Activated T-helper 2 cell treated with anti-CD3 and anti-CD28 coated beads, Interferon-gamma antibody, Interleukin-2, Interleukin-4, amounts not matched to agents 10 μg/mL and 5 μg/mL and 100 μg/mL, durations not matched to agents 14 hours and 24 hours and 36 hours (primary cell): Measurements from ENCODE around the gene TXNL4A. TPM values are rescaled to one million over a fixed set of nuclear protein-coding genes. Genes with fewer than 3 reads are reported as not detected.

Experiments
- DNase-seq: peaks from one replicate; pipeline ENCODE4 v3.0.0; 2021; ENCODE audit warnings: low spot score
- H3K27ac Mint-ChIP-seq: one replicate; pipeline ENCODE4 v1.8.0; 2021; ENCODE audit warnings: mixed read lengths
- H3K27me3 Mint-ChIP-seq: one replicate; pipeline ENCODE4 v1.8.0; 2021; ENCODE audit warnings: low read depth, mixed read lengths
- H3K36me3 Mint-ChIP-seq: one replicate; pipeline ENCODE4 v1.8.0; 2021; ENCODE audit warnings: low read depth, mixed read lengths
- H3K4me1 Mint-ChIP-seq: one replicate; pipeline ENCODE4 v1.8.0; 2021; ENCODE audit warnings: low read depth, mixed read lengths
- H3K4me3 Mint-ChIP-seq: one replicate; pipeline ENCODE4 v1.8.0; 2021; ENCODE audit warnings: low read depth, mild to moderate bottlenecking, moderate library complexity, mixed read lengths
- H3K9me3 Mint-ChIP-seq: one replicate; pipeline ENCODE4 v1.8.0; 2021; ENCODE audit warnings: mixed read lengths
- intact Hi-C: fragments of 100-400 bp; cut with micrococcal nuclease; formaldehyde crosslinking; loops from one replicate; pipeline ENCODE4 v1.15.1; 2023
- total RNA-seq: library from RNA; stranded (reverse); gene quantifications from 2 replicates; pipeline ENCODE4 v1.2.3, GENCODE V29; 2022

The TXNL4A gene
- total RNA-seq, 1 donor from 2014 or later: 194 TPM

DNA sequence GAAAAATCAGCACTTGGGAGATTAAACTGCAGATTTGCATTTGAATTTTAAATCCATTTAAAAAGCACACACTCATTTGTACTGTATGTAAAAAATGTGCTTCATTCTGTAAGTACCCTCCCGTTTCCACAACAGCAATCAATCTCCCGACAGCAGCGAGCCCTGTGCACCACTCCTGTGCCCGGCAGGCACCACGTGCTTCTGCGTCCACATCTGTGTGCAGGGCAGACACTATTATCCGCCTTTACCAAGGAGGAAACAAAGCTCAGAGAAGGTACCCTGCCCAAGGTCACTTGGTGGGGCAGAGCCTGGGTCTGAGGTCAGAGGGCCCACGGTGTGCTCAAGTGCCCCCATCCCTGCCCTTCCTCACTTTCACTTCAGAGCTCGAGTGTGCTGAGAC lies 16.4 kb downstream of the TXNL4A start:
- H3K4me1 Mint-ChIP-seq: peaks cover 1% of the 10 kb centered on the region
- intact Hi-C loops: no loop called here
- peaks cover 60% of the 10 kb centered on the region for H3K36me3 Mint-ChIP-seq
- no peak overlapping the region for H3K4me3 Mint-ChIP-seq
- no peaks in the 10 kb centered on the region for H3K27me3 Mint-ChIP-seq
- no peak overlapping the region for H3K27ac Mint-ChIP-seq
- H3K9me3 Mint-ChIP-seq: no peaks in the 10 kb centered on the region
- no peak for DNase-seq

DNA sequence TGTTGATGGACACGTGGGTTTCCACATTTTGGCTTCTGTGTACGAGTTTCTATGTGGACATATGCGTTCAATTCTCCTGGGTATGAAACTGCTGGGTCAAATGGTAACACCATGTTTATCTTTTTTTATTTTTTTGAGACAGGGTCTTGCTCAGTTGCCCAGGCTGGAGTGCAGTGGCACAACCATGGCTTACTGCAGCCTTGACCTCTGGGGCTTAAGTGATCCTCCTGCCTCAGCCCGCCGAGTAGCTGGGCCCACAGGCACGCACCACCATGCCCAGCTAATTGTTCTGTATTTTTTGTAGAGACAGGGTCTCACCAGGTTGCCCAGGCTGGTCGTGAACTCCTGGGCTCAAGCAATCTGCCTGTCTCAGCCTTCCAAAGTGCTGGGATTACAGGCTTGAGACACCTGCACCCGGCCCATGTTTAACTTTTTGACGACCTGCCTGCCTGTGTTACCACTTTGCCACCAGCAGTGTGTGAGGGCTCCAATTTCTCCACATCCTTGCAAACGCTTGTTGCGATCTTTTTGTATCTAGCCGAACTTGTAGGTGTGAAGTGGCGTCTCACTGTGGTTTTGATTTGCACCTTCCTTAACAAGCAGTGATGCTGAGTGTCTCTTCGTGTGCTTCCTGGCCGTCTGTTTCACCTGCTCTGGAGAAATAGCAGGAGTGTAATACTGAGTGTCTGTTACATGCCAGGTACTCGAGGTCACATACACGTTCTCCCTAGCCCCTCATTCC lies 17.0 kb downstream of the TXNL4A start:
- no peak overlapping the region for H3K4me3 Mint-ChIP-seq
- H3K36me3 Mint-ChIP-seq: peaks cover 60% of the 10 kb centered on the region
- DNase-seq: no peak
- H3K9me3 Mint-ChIP-seq: no peaks in the 10 kb centered on the region
- H3K27me3 Mint-ChIP-seq: no peaks in the 10 kb centered on the region
- no peak overlapping the region for H3K27ac Mint-ChIP-seq
- H3K4me1 Mint-ChIP-seq: peaks cover 1% of the 10 kb centered on the region
- intact Hi-C loops: no loop called here

DNA sequence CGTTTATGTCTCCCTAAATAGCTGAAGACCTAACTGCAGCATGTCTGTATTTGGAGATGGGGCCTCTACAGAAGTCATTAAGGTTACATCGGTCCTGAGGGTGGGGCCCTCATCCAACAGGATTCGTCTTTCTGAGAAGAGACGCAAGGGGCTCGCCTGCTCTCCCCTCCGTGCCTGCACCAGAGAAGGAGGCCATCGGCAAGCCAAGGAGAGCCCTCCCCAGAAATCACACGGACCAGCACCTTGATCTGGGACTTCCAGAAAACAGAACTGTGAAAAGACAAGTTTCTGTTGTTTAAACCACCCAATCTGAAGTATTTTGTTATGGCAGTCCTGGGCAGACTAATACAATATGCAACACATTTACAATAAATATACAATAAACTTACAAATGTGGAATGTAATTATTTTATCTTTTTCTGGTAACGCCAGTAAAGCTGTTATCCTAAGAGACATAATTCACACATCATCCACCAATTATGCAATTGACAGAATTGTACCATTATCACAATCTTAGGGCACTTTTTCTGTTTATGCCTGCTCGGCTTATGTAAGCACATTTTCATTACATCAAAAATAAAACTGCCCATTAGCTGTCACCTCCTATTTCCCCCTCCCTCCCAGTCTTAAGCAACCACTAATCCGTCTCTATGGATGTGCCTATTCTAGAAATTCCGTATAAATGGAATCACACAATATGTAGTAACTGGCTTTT lies 17.8 kb downstream of the TXNL4A start:
- DNase-seq: no peak
- H3K27ac Mint-ChIP-seq: no peak overlapping the region
- no peaks in the 10 kb centered on the region for H3K27me3 Mint-ChIP-seq

DNA sequence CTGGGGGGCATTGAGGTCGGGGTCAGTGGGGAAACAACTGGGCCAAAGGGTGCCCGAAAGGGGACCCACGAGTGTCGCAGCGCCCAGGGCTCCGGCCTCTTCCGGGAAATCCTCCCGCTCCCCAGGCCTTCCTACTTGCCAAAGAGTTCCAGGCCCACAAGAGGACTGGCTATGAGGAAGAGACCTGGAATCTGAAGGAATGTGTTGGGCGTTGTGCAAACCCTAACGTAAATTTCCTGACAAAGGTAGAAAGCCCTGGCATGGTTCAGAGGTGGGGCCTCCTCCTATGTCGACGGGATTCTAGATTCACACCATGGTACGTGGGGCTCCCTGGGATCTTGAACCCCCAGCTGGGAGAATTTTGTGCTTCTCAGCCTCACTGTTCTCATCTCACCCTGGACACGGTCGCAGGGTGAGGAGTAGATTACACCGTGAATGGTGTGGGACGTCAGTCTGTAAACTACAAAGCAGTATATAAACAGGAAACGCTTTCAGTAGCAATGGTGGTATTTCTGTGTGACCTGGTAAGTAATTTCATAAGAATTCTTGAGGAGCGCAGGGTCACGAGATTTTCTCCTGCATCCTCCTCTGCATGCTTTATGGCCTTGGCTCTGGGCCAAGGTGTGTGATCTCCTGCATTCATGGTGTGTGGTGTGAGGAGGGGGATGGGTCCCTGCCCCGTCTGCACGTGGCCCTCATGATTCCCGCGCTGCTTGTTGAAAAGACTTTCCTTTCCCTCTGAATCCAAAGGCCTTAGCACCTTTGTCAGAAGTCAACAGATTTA lies 23.1 kb downstream of the TXNL4A start:
- no peak for DNase-seq
- Mint-ChIP-seq H3K27ac (peak overlapping the region; percentile 75), H3K36me3 (peaks cover 10% of the 10 kb centered on the region), H3K4me3 (peak overlapping the region; percentile 76), H3K27me3 (no peaks in the 10 kb centered on the region), H3K4me1 (peaks cover 33% of the 10 kb centered on the region), H3K9me3 (no peaks in the 10 kb centered on the region)
- intact Hi-C loops: no loop called here

More for the DNA sequence above, 17.8 kb downstream of the TXNL4A start:
- intact Hi-C loops: no loop called here
- H3K4me3 Mint-ChIP-seq: no peak overlapping the region
- no peaks in the 10 kb centered on the region for H3K9me3 Mint-ChIP-seq
- peaks cover 56% of the 10 kb centered on the region for H3K36me3 Mint-ChIP-seq
- peaks cover 2% of the 10 kb centered on the region for H3K4me1 Mint-ChIP-seq

DNA sequence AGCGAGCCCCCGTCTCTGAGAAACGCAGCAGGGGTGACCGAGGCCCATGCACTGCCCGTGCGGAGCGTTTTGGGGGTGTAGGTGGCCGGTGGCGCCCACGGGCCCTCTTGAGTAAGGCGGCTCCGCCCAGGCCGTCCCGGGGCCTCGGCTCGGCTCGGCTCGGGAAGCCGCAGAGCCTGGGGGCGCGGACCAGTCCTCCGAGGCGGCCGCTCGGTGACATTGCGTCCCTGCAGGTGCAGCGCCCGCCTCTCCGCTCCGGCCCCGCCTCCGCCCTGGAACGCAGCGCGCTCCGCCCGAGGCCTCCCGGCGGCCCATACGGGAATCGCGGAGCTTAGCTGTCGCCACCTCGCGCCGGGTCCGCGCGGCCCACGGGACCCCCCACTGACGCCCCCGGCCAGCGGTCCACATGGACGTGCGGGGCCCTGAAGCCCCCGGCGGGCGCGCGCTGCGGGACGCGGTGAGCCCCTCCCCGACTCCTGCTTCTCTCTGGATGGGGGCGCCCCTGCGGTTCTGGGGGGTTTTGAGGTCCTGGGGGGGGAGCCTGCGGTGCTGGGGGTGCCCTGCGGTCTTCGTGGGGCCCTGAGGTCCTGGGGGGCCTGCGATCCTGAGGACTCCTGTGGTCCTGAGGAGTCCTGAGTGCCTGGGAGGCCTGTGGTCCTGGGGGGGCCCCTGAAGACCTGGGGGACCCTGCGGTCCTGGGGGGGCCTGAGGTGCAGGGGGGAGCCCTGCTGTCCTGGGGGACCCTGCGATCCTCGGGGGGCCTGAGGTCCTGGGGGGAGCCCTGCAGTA lies 23.8 kb downstream of the TXNL4A start, which contains the start of gene HSBP1L1:
Gene HSBP1L1, plus strand, starts transcription at position 314 of the 789 bp plus-strand sequence. Its CDS starts 93 bp downstream, at position 407.
- H3K27me3 Mint-ChIP-seq: no peaks in the 10 kb centered on the region
- peak; percentile 65 for DNase-seq
- peak within 1 kb of the TSS; percentile 76 for H3K4me3 Mint-ChIP-seq
- H3K36me3 Mint-ChIP-seq: peaks cover 7% of the 10 kb centered on the region
- H3K4me1 Mint-ChIP-seq: peaks cover 40% of the 10 kb centered on the region
- H3K9me3 Mint-ChIP-seq: no peaks in the 10 kb centered on the region
- intact Hi-C loops: loop anchor here (5.0 kb wide), 4 partner anchors 57 to 282 kb away; partner anchors contain the start of gene ADNP2
- H3K27ac Mint-ChIP-seq: peak within 1 kb of the TSS; percentile 75

DNA sequence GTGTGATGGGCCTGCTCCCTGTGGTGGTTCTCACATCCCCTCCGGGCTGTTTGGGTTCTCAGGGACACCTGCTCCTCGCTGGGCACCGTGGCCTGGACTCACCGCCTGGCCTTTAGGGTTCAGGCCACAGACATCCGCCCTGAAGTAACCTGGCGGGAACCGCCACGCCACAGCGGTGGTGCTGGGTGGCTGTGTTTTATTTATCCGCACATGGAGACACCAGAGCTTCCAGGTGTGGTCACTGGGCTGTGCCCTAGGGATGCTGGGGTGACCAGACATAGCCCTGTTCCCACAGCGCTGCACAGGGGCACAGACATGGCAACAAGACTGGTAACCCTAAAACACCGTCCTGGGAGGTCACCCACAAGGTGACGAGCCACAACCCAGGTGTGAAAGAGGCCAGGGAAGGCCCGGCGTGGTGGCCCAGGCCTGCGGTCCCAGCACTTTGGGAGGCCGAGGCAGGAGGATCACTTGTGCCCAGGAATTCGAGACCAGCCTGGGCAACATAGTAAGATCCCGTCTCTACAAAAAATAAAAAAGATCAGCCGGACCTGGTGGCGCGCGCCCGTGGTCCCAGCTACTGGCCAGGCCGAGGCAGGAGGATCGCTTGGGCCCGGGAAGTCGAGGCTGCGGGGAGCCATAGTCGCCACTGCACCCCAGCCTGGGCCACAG lies 24.6 kb downstream of the TXNL4A start:
- no peak for DNase-seq
- no peaks in the 10 kb centered on the region for H3K27me3 Mint-ChIP-seq
- peaks cover 6% of the 10 kb centered on the region for H3K36me3 Mint-ChIP-seq
- intact Hi-C loops: loop anchor here (1.0 to 5.0 kb wide), 5 partner anchors 12 to 281 kb away; partner anchors contain the start of genes ADNP2 and SLC66A2
- peak overlapping the region; percentile 60 for H3K4me3 Mint-ChIP-seq
- H3K27ac Mint-ChIP-seq: peak overlapping the region; percentile 14
- no peaks in the 10 kb centered on the region for H3K9me3 Mint-ChIP-seq
- H3K4me1 Mint-ChIP-seq: peaks cover 40% of the 10 kb centered on the region

DNA sequence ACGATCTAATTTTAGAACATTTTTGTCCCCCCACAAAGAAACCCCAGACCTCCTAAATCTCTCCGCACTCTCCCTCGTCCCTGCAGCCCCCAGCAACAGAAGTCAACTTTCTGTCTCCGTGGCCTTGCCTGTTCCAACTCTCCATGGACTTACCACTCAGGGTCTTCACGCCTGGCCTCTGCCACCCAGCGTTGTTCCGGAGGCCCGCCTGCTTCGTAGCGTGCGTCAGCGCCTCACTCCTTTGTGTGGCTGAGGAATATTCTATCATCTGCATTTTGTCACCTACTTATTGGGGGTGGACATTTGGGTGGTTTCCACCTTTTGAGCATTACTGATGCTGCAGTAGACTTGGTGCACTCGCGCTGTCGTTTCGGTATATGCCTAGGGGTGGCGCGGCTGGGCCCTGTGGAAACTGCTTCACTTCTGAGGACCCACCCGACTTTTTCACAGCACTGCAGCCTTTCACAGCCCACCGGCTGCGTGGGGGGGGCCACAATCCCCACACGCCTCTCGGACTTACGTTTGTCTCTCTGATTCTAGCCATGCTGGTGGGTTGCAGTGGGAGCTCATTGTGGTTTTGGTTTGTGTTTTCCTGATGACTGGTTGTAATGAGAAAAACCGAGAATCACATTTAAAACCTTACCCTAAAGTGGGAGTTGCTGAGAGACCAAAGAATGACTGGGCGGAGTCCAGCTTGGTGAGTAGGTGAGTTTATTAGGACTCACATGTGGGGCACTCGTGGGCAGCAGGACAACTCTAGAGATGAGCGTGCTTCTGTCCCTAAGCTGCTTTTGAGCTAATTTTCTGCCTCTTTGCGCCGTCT lies 25.3 kb downstream of the TXNL4A start:
- Mint-ChIP-seq H3K4me1 (peaks cover 40% of the 10 kb centered on the region), H3K4me3 (peak overlapping the region; percentile 60), H3K36me3 (peaks cover 6% of the 10 kb centered on the region), H3K9me3 (no peaks in the 10 kb centered on the region), H3K27ac (peak overlapping the region; percentile 73), H3K27me3 (no peaks in the 10 kb centered on the region)
- DNase-seq: no peak
- intact Hi-C loops: loop anchor here (1.0 to 5.0 kb wide), 5 partner anchors 12 to 281 kb away; partner anchors contain the start of genes ADNP2 and SLC66A2

DNA sequence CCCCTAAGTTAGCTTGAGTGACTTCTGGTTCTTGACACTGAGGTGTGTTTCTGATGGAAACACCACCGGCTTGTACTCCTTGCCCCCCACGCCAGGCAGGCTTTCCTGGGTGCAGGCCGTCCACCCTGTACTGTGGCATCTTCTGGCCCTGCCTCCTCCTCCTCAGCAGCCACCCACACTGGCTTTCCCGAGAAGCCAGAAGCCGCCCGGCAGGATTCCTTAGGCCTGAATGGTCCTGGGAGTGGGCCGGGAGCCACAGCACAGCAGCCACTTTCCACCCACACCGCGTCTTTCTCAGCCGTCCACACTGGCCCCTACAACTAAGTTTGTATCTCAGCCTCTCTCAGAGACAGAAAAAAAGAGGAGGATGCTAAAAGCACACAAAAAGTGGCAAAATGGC lies 26.1 kb downstream of the TXNL4A start:
- Mint-ChIP-seq H3K36me3 (peaks cover 4% of the 10 kb centered on the region), H3K27me3 (no peaks in the 10 kb centered on the region), H3K27ac (no peak overlapping the region), H3K4me3 (no peak overlapping the region), H3K9me3 (no peaks in the 10 kb centered on the region), H3K4me1 (peaks cover 40% of the 10 kb centered on the region)
- intact Hi-C loops: loop anchor here (5.0 kb wide), 4 partner anchors 55 to 280 kb away; partner anchors contain the start of gene ADNP2
- DNase-seq: no peak

DNA sequence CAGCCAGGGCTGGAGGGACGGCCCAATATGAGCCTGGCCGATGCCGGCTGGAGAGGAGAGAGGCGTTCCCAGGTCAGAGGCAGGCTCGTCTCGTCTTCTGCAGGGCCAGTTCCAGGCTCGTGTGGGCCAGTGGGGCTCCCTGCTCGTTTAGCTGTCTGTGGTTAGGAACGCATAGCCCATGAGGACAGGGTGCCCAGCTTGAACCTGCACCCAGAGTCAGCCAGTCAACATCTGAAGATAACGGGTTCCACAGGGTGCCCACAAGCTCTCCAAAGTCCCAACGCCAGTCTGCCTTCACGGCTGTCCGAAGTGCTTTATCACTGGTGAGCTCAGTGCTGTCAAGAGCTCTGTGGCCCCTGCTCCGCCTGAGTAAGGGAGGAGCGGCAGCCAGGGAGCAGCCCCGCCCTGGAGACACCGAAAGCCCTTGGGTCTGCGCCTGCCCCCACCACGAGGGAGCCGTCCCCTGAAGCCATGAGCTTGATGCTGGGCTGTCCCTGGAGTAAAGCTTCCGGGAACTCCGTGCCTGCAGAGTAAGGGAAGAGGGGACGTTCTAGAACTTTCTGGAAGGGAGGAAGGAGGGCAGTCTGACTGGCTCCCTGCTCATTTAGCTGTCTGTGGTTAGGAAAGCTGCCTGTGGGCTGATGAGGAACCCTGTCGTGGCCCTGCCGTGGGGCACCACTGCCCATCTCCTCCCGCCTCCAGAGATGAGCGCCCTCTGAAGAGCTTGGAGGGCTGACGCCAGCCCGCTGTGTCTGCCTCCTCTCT lies 26.7 kb downstream of the TXNL4A start:
- no peak for DNase-seq
- intact Hi-C loops: loop anchor here (5.0 kb wide), 4 partner anchors 54 to 279 kb away; partner anchors contain the start of gene ADNP2
- no peak overlapping the region for H3K4me3 Mint-ChIP-seq
- H3K27ac Mint-ChIP-seq: no peak overlapping the region
- no peaks in the 10 kb centered on the region for H3K36me3 Mint-ChIP-seq
- H3K9me3 Mint-ChIP-seq: no peaks in the 10 kb centered on the region
- peaks cover 39% of the 10 kb centered on the region for H3K4me1 Mint-ChIP-seq
- no peaks in the 10 kb centered on the region for H3K27me3 Mint-ChIP-seq

DNA sequence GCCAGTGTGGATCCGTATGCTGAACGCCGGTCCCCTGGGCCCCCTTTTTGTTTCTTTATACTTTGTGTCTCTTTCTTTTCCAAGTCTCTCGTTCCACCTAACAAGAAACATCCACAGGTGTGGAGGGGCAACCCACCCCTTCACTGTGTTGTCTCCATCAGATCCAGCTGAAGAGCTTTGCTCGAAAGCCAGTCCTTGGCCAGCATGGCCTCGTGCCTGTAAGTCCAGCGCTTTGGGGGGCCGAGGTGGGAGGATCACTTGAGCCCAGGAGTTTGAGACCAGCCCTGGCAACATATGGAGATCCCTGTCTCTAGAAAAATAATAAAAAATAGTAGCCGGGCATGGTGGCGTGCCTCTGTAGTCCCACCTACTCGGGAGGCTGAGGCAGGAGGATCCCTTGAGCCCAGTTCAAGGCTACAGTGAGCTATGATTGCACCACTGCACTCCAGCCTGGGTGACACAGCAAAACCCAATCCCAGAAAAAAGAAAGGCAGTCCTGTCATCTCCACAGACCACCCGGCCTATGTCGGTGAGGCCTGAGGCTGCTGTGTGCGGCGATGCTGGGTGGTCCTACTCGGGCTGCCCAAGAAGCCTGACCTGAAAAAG lies 27.3 kb downstream of the TXNL4A start:
- H3K27me3 Mint-ChIP-seq: no peaks in the 10 kb centered on the region
- DNase-seq: no peak
- H3K27ac Mint-ChIP-seq: no peak overlapping the region
- peaks cover 42% of the 10 kb centered on the region for H3K4me1 Mint-ChIP-seq
- intact Hi-C loops: loop anchor here (5.0 kb wide), 4 partner anchors 54 to 279 kb away; partner anchors contain the start of gene ADNP2
- no peaks in the 10 kb centered on the region for H3K36me3 Mint-ChIP-seq
- no peaks in the 10 kb centered on the region for H3K9me3 Mint-ChIP-seq
- H3K4me3 Mint-ChIP-seq: no peak overlapping the region
